Limb (tissue), 2 donors: ENCODE measurements around the gene CRB2.
A peak's percentile ranks its signal among the peaks of the same experiment; 100 is the strongest.

Experiments
- DNase-seq, 2 donors: peaks; one replicate each; pipeline ENCODE4 v3.0.0-alpha.2; 2016; ENCODE audit errors: extremely low spot score in 2 of 2

CRB2 gene

DNA sequence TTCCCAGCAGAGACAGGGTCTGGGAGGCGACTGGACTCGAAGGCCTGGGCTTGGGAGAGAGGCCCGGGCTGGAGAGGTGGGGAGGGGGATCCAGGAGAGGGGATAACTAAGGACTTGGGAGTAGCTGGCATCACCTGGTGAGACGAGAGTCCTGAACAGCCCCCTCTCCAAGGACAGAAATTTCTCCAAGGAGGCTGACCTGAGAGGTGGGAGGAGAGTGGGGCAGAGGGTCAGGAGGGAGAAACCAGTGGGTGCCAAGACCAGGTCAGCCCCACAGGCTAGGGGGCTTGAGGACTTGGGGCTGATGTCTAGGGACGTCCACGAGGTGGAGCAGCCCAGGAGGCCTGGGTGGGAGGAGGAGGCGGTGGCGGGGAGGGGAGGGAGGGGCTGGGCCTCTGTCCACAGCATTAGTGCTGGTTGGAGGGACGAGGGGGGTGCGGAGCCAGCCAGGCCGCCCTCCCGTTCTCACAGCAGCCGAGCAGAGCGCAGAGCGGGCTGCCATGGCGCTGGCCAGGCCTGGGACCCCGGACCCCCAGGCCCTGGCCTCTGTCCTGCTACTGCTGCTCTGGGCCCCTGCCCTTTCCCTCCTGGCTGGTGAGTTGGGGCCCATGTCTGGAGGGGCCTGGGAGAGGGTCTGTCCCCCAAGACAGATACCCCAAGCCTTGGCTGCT, at the start of gene CRB2:
Gene CRB2, plus strand, starts transcription at position 437 of the 671 bp plus-strand sequence. Its CDS starts 64 bp downstream, at position 501.
- no peak for DNase-seq

DNA sequence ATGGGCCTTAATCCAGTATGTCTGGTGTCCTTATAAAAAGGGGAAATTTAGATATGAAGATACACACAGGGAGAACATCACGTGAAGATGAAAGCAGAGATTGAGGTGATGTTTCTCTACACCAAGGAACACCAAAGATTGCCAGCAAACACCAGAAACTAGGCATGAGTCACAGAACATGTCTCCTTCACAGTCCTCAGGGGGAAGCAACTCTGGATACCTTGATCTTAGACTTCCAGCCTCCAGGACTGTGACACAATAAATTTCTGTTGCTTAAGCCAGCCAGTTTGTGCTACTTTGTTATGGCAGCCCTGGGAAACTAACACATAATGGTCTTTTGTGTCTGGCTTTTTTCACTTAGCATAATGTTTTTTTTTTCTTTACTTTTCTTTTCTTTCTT, 46.4 kb upstream of the CRB2 start:
- DNase-seq = no peak

DNA sequence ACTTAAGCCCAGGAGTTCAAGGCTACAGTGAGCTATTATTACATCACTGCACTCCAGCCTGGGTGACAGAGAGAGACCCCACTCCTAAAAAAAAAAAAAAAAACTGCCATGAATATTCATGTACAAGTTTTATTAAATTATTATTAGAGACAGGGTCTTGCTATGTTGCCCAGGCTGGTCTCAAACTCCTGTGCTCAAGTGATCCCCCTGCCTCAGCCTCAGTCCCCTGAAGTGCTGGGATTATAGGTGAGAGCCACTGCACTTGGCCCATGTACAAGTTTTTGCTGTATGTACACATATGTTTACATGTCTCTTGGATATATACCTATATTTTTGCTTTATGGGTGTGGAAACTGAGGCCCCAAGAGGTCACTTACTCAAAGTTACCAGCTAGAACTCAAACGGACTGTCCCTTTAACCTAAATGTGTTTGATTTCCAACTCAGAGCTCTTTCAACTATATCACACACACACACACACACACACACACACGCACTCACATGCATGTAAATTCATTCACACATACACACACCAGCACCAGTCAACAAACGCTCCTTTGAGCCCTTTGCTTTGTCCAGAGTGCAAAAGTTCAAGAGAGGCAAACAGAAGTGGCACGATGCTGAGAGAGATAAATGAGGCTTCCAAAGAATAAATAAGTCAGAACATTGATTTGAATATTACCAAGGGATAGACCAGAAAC, 45.3 kb upstream of the CRB2 start:
- DNase-seq = no peak

- no peak for DNase-seq
Observed at GRCh38 chr9:123311250-123311752, 44.7 kb upstream of the CRB2 start.

GRCh38 chr9:123312306-123312877, 43.6 kb upstream of the CRB2 start:
- DNase-seq = no peak

- DNase-seq = no peak
Observed at GRCh38 chr9:123314617-123315016, 41.4 kb upstream of the CRB2 start.

DNA sequence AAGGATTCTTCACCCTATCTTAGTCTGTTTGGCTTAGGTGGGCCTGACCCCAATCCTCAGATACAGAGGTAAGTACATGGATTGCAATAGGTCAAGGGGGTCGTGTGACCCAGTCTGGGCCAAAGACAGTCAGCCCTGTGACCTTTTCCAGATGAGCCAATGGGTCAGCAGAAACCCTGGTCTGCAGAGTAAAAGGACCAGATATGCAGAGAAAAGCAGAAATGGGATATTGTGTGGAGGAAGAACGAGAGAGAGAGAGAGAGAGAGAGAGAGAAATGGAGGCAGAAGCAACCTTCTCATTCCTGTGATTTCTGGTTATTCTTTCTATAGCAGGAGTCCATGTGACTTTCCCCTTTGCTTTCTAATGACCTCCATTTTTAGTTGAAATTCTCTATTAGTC, 40.4 kb upstream of the CRB2 start:
- DNase-seq = no peak

- DNase-seq = no peak
Observed at GRCh38 chr9:123316053-123316718, 39.8 kb upstream of the CRB2 start.

DNA sequence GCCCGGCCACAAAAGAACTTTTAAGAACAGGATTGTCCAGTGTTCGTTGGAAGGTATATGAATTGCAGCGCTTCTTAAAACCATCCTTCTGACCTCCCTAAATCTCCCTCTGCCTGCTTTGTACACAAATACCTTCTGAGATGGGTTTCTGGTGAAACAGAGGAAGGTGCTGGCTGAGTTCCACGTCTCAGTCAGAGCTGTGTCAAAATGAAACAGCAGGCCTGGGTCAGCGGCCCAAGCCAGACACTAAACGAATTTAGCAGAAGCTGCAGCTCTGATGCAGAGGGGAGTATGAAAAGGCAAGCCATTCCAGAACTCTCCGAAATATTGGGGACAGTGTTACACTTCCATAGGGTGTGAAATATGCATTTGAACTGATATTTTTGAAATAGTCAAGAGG, 37.8 kb upstream of the CRB2 start:
- DNase-seq = peak in 1 of 2 donors; percentile 41

GRCh38 chr9:123318961-123319421, 37.0 kb upstream of the CRB2 start:
- DNase-seq = peak; percentile 58 to 80

DNA sequence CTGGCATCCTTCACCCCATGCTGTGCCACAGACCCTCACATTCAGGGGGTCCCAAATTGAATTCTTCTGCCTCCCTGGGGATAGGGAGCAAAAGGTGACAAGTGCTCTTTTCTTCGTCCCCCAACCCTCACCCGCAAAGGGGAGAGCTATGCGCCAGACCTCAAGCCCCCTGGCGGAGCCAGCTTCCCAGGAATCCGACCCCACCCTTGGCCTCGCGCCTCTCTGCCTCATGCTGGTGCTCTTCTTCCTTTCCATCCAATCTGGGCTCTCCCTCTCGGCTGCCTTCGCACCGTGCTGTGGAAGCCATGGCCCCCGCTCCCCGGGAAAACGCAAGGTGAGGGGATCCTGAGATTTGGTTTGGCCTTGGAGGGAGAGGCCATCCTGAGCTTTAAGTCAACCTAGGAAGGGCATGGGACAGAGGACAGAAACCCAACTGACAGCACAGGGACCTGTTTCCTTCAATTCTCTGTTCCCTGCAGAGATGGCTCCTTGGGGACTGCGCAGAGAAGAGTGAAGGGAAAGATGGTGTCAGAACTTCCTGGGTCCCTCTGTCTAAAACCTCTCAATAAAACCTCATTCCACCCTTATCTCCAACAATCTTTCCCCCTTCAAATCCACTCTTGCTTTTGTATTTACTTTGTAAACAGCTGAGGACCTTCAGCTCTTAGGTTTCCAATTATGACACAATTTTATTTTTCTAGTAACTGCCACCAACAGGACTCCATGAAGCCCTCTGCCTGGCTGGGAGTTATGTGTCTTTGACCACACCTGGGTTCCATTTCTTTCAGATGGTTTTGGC, 36.3 kb upstream of the CRB2 start:
- no peak for DNase-seq

- DNase-seq = no peak
Observed at GRCh38 chr9:123320814-123321213, 35.2 kb upstream of the CRB2 start.

DNA sequence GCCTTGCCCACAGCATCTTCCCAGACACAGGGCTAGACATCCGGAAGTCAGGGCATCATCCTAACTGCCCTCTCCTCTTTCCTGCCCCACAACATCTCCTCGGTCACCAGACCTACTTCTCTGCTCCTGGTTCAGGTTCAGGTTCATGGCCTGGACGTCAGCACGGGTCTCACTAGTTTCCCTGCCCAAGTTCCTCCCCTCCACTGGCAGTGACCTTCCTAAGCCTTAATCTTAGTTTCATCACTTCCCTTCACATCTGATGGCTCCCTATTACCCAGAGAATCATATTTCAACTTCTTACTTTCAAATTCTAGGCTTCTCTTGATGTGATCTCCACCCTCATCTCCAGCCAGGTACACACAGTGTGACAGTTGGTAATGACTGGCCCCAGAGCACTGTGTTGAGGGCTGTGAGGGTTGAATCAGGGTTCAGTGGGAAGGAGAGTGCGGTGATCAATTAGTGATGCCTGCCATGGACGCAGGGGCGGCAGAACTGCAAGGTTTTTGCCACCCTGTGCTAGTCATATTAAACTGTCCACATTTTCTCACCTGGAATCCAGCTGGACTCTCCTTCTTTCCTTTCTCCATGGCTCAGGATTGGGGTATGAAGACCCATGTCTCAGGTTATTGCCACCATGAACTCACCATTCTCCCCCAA, 34.3 kb upstream of the CRB2 start:
- DNase-seq = no peak

- DNase-seq = peak in 1 of 2 donors; percentile 30
Observed at GRCh38 chr9:123322273-123323195, 33.5 kb upstream of the CRB2 start.

DNA sequence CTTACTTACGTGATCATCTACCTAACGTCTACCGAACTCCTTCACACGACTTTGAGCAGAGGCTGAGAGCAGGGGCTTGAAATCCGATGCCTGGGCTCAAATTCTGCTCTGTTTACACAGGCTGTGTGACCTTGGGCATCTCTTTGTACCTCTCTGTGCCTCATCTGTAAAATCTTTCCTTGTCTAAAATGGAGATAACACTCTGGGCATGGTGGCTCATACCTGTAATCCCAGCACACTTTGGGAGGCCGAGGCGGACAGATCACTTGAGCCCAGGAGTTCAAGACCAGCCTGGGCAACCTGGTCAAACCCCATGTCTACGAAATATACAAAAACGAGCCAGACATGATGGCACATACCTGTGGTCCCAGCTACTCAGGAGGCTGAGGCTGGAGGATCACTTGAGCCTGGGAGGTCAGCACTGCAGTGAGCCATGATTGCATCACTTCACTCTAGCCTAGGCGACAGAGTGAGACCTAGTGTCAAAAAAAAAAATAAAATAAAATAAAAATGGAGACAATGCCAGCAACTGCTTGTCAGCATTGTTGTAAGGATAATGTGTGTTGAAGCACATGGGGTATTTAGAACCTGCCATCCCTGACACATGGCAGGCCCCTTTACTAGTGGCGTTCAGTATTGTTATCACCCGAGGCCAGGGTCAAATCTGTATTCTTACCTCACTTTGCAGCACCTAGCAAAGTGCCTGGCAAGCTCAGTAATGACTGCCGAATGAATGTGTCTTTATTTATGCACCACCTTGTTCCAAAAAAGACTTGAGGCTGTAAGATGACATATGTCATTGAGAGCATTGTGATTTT, 32.6 kb upstream of the CRB2 start:
- no peak for DNase-seq

GRCh38 chr9:123324767-123325183, 31.2 kb upstream of the CRB2 start:
- no peak for DNase-seq

DNA sequence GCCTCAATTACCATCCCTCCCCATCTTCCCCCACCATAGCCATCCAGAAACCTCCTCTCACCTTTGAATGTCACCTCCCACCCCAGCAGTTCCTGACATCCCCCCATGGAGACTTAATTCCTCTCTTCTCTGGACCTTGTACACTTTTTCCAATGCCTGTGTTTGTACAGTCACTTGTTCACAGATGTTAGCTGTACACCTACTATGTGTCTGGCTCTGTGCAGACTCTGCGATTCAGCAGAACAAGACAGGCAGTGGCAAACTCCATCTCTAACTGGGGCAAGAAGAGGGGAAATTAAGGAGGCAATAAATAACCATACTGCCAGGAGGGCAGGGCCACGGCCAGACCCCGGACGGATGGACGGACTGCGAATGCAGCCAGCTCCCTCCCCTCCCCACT, 29.8 kb upstream of the CRB2 start:
- DNase-seq = no peak

GRCh38 chr9:123326662-123327093, 29.3 kb upstream of the CRB2 start:
- no peak for DNase-seq

DNA sequence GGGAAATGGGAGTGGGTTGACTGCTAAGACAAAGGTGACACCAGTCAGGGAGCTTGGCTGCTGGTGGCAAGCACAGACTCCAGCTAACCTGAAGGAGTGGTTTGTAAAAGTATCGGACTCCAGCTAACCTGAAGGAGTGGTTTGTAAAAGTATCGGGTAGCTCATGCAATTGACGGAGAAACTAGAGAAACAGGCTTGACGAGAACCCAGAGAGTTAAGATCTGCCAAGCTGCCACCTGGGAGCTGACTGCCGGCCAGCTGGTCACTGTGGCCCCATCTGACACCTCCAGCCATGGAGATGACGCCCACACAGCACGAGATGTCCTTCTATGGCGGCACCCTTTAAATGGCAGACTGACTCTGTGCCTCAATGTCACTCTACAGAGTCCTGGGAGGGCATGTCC, 28.3 kb upstream of the CRB2 start:
- DNase-seq = no peak
